GM18867 (cell line): ENCODE measurements around the gene RRAS2.

ENCODE experiments used
- ATAC-seq: cut with Tn5 transposase; IDR thresholded peaks from one replicate; pipeline ENCODE4 v1.9.1; 2021; ENCODE audit warnings: mild to moderate bottlenecking, moderate library complexity; ENCODE audit not compliant: unreplicated experiment

RRAS2 gene

GRCh38 chr11:14340721-14341120 is 18.3 kb downstream of the RRAS2 start:
- no peak for ATAC-seq

- no peak for ATAC-seq
Measured at GRCh38 chr11:14339356-14339755, 19.6 kb downstream of the RRAS2 start.

GRCh38 chr11:14336507-14337503 is 22.2 kb downstream of the RRAS2 start:
- ATAC-seq = no peak

GRCh38 chr11:14335712-14336111 is 23.3 kb downstream of the RRAS2 start:
- ATAC-seq = no peak

GRCh38 chr11:14334893-14335292 is 24.1 kb downstream of the RRAS2 start:
- ATAC-seq = peak; percentile 50

GRCh38 chr11:14334192-14334591 is 24.8 kb downstream of the RRAS2 start:
- no peak for ATAC-seq

GRCh38 chr11:14331476-14332136 is 27.4 kb downstream of the RRAS2 start:
- ATAC-seq = peak; percentile 37

- no peak for ATAC-seq
Measured at GRCh38 chr11:14330881-14331280, 28.1 kb downstream of the RRAS2 start.

- no peak for ATAC-seq
Measured at GRCh38 chr11:14329702-14330101, 29.3 kb downstream of the RRAS2 start.

- peak; percentile 36 for ATAC-seq
Measured at GRCh38 chr11:14327116-14327515, 31.9 kb downstream of the RRAS2 start.

- ATAC-seq = peak; percentile 24
Measured at GRCh38 chr11:14323118-14323676, 35.8 kb downstream of the RRAS2 start.

GRCh38 chr11:14322510-14322909 is 36.5 kb downstream of the RRAS2 start:
- no peak for ATAC-seq

- ATAC-seq = peak; percentile 46
Measured at GRCh38 chr11:14320020-14320419, 39.0 kb downstream of the RRAS2 start.

GRCh38 chr11:14318581-14318981 is 40.4 kb downstream of the RRAS2 start:
- no peak for ATAC-seq

GRCh38 chr11:14317659-14318325 is 41.2 kb downstream of the RRAS2 start:
- no peak for ATAC-seq

GRCh38 chr11:14315130-14315529 is 43.9 kb downstream of the RRAS2 start:
- ATAC-seq = no peak

- no peak for ATAC-seq
Measured at GRCh38 chr11:14314127-14314526, 44.9 kb downstream of the RRAS2 start.

- no peak for ATAC-seq
Measured at GRCh38 chr11:14312736-14313438, 46.1 kb downstream of the RRAS2 start.

- no peak for ATAC-seq
Measured at GRCh38 chr11:14310679-14311078, 48.3 kb downstream of the RRAS2 start.

GRCh38 chr11:14309425-14310192 is 49.4 kb downstream of the RRAS2 start:
- peak; percentile 18 for ATAC-seq
